WTC11 (cell line): ENCODE results near the gene VWA3B. TPM values are rescaled to one million over a fixed set of nuclear protein-coding genes. Genes with fewer than 3 reads are reported as not detected.

Experiments used
- ATAC-seq: fragments of 200-7000 bp; cut with Tn5 transposase; 2 replicates; pipeline ENCODE4 v1.10.0; 2021; ENCODE audit warnings: mild to moderate bottlenecking, moderate library complexity
- CTCF ChIA-PET: fragments of 300-600 bp; sonication (Branson Sonifier 250); formaldehyde crosslinking; loops from one replicate; lab custom pipeline; 2021; ENCODE audit warnings: antibody characterized with exemption; lab: Charles Lee
- POLR2A ChIA-PET: fragments of 350-600 bp; sonication (Branson Sonifier 250); formaldehyde crosslinking; loops from one replicate; lab custom pipeline; 2021; ENCODE audit warnings: antibody characterized with exemption; lab: Charles Lee
- DNase-seq: peaks from one replicate; pipeline ENCODE4 v3.0.0; 2021; ENCODE audit warnings: low spot score
- H3K27ac Mint-ChIP-seq: 2 replicates; pipeline ENCODE4 v1.8.0; 2021; ENCODE audit warnings: mixed read lengths
- H3K27me3 Mint-ChIP-seq: 2 replicates; pipeline ENCODE4 v1.8.0; 2021; ENCODE audit warnings: low read depth, mild to moderate bottlenecking, moderate library complexity, mixed read lengths
- H3K36me3 Mint-ChIP-seq: 2 replicates; pipeline ENCODE4 v1.8.0; 2021; ENCODE audit warnings: mixed read lengths
- H3K4me1 Mint-ChIP-seq: 2 replicates; pipeline ENCODE4 v1.8.0; 2022; ENCODE audit warnings: mixed read lengths
- H3K4me3 Mint-ChIP-seq: 2 replicates; pipeline ENCODE4 v1.8.0; 2021; ENCODE audit warnings: mild to moderate bottlenecking, moderate library complexity, mixed read lengths
- H3K9me3 Mint-ChIP-seq: 2 replicates; pipeline ENCODE4 v1.8.0; 2021; ENCODE audit warnings: mixed read lengths
- AFF4 ChIP-seq: sonication (generic); formaldehyde crosslinking; IDR thresholded peaks from 2 replicates; pipeline ENCODE4 v1.8.1; 2023; ENCODE audit warnings: mild to moderate bottlenecking, missing genetic modification reagents, borderline replicate concordance
- AR ChIP-seq: fragments of 250-450 bp; sonication (Bioruptor Pico); IDR thresholded peaks from 2 replicates; pipeline ENCODE4 v1.9.0; 2021; ENCODE audit warnings: mild to moderate bottlenecking
- ATF3 ChIP-seq: sonication (generic); formaldehyde crosslinking; conservative IDR thresholded peaks from 2 replicates; pipeline ENCODE4 v1.8.1; 2022; ENCODE audit warnings: mild to moderate bottlenecking, missing genetic modification reagents
- CREM ChIP-seq: sonication (generic); formaldehyde crosslinking; IDR thresholded peaks from 2 replicates; pipeline ENCODE4 v1.8.1; 2022; ENCODE audit warnings: mild to moderate bottlenecking, missing genetic modification reagents, moderate library complexity
- E2F1 ChIP-seq: sonication (generic); formaldehyde crosslinking; IDR thresholded peaks from 2 replicates; pipeline ENCODE4 v1.8.0; 2022; ENCODE audit warnings: mild to moderate bottlenecking, missing genetic modification reagents
- ETV6 ChIP-seq: sonication (generic); formaldehyde crosslinking; IDR thresholded peaks from 2 replicates; pipeline ENCODE4 v1.8.1; 2022; ENCODE audit warnings: mild to moderate bottlenecking, missing genetic modification reagents
- GTF2I ChIP-seq: fragments of 250-450 bp; sonication (Bioruptor Pico); conservative IDR thresholded peaks from 2 replicates; pipeline ENCODE4 v1.4.0; 2021; ENCODE audit warnings: mild to moderate bottlenecking
- JUN ChIP-seq: sonication (generic); formaldehyde crosslinking; IDR thresholded peaks from 2 replicates; pipeline ENCODE4 v1.8.0; 2023; ENCODE audit warnings: mild to moderate bottlenecking, missing genetic modification reagents
- SMAD3 ChIP-seq: sonication (generic); formaldehyde crosslinking; IDR thresholded peaks from 2 replicates; pipeline ENCODE4 v1.8.0; 2022; ENCODE audit warnings: missing genetic modification reagents, mild to moderate bottlenecking, borderline replicate concordance
- ZBTB21 ChIP-seq: sonication (generic); formaldehyde crosslinking; IDR thresholded peaks from 2 replicates; pipeline ENCODE4 v1.8.1; 2023; ENCODE audit warnings: mild to moderate bottlenecking, missing genetic modification reagents, borderline replicate concordance
- ZNF121 ChIP-seq: sonication (generic); formaldehyde crosslinking; IDR thresholded peaks from 2 replicates; pipeline ENCODE4 v1.8.0; 2023; ENCODE audit warnings: missing genetic modification reagents
- ZNF317 ChIP-seq: sonication (generic); formaldehyde crosslinking; IDR thresholded peaks from 2 replicates; pipeline ENCODE4 v1.8.1; 2023; ENCODE audit warnings: low read depth, mild to moderate bottlenecking, moderate library complexity, missing genetic modification reagents, borderline replicate concordance
- total RNA-seq: library from RNA; stranded (reverse); gene quantifications from 3 replicates; pipeline ENCODE4 v1.2.3, GENCODE V29; 2021
- TF ChIP-seq, protein P1 (sequence below): fragments of 250-450 bp; sonication (Bioruptor Pico); IDR thresholded peaks from 2 replicates; pipeline ENCODE4 v1.9.0; 2021; ENCODE audit warnings: moderate library complexity, mild to moderate bottlenecking, inconsistent platforms, borderline replicate concordance
- TF ChIP-seq, protein P2 (sequence below): sonication (generic); formaldehyde crosslinking; IDR thresholded peaks from 2 replicates; pipeline ENCODE4 v1.8.0; 2022; ENCODE audit warnings: mild to moderate bottlenecking, missing genetic modification reagents
- TF ChIP-seq, protein P3 (sequence below): sonication (generic); formaldehyde crosslinking; IDR thresholded peaks from 2 replicates; pipeline ENCODE4 v1.8.0; 2023; ENCODE audit warnings: missing genetic modification reagents

The VWA3B gene
- total RNA-seq, 1 experiment from 2014 or later: not detected

- CTCF ChIA-PET: no interaction called here
- no peak overlapping the region for H3K27ac Mint-ChIP-seq
These were observed 15.9 kb downstream of the VWA3B start for GRCh38 chr2:98102878-98103277.

DNA sequence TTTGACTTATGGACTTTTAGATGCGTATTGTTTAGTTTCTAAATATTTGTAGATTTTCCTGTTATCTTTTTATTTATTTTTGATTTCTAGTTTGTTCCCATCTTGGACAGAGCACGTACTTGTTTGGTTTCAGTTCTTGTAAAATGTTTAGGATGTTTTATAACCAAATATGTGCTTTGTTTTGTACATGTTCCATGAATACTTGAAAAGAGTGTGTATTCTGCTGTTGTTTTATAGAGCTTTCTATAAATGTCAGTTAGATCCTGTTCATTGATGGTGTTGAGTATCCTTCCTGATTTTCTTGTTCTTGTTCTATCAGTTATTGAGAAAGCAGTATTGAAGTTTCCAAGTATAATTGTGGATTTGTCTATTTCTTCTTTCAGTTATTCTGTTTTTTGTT, 21.1 kb downstream of the VWA3B start:
- Mint-ChIP-seq H3K27ac (no peak overlapping the region), H3K4me1 (no peaks in the 10 kb centered on the region), H3K36me3 (peaks cover 10% of the 10 kb centered on the region), H3K27me3 (no peaks in the 10 kb centered on the region), H3K4me3 (no peak overlapping the region), H3K9me3 (peaks cover 48% of the 10 kb centered on the region)
- CTCF ChIA-PET: no interaction called here
- POLR2A ChIA-PET: no interaction called here
- TF ChIP-seq AR (CRISPR knock-in tag) (no peak), SMAD3 (no peak), CREM (CRISPR knock-in tag) (no peak), E2F1 (no peak), AFF4 (CRISPR knock-in tag) (no peak), ZBTB21 (CRISPR knock-in tag) (no peak), ZNF121 (CRISPR knock-in tag) (no peak), ETV6 (CRISPR knock-in tag) (no peak), GTF2I (CRISPR knock-in tag) (no peak), ATF3 (CRISPR knock-in tag) (no peak), ZNF317 (no peak)
- TF ChIP-seq, protein P1, sequence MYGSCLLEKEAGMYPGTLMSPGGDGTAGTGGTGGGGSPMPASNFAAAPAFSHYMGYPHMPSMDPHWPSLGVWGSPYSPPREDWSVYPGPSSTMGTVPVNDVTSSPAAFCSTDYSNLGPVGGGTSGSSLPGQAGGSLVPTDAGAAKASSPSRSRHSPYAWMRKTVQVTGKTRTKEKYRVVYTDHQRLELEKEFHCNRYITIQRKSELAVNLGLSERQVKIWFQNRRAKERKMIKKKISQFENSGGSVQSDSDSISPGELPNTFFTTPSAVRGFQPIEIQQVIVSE: no peak
- TF ChIP-seq, protein P2, sequence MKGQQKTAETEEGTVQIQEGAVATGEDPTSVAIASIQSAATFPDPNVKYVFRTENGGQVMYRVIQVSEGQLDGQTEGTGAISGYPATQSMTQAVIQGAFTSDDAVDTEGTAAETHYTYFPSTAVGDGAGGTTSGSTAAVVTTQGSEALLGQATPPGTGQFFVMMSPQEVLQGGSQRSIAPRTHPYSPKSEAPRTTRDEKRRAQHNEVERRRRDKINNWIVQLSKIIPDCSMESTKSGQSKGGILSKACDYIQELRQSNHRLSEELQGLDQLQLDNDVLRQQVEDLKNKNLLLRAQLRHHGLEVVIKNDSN (CRISPR knock-in tag): no peak
- TF ChIP-seq, protein P3, sequence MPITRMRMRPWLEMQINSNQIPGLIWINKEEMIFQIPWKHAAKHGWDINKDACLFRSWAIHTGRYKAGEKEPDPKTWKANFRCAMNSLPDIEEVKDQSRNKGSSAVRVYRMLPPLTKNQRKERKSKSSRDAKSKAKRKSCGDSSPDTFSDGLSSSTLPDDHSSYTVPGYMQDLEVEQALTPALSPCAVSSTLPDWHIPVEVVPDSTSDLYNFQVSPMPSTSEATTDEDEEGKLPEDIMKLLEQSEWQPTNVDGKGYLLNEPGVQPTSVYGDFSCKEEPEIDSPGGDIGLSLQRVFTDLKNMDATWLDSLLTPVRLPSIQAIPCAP: no peak
- DNase-seq: no peak
- no peak for ATAC-seq

More at GRCh38 chr2:98102878-98103277, 15.9 kb downstream of the VWA3B start:
- Mint-ChIP-seq H3K9me3 (peaks cover 34% of the 10 kb centered on the region), H3K4me1 (no peaks in the 10 kb centered on the region), H3K36me3 (peaks cover 10% of the 10 kb centered on the region), H3K4me3 (no peak overlapping the region), H3K27me3 (no peaks in the 10 kb centered on the region; the same call in 1 of the 2 replicates)
- DNase-seq (no peak), ATAC-seq (no peak)
- no peak for TF ChIP-seq JUN
- POLR2A ChIA-PET: no interaction called here
